GM12878 (cell line): ENCODE results near the gene ZNF592. TPM values are rescaled to one million over a fixed set of nuclear protein-coding genes. Genes with fewer than 3 reads are reported as not detected.

Source experiments
- ATAC-seq: fragments of 200-7000 bp; cut with Tn5 transposase; 3 replicates; pipeline ENCODE4 v1.9.1; 2020; ENCODE audit warnings: mild to moderate bottlenecking, moderate library complexity
- BruUV-seq: library from RNA; stranded (reverse); fragments of 400-500 nt; replicated peaks from 2 replicates; lab custom pipeline; 2021; lab: Mats Ljungman, UMichigan
- CTCF ChIA-PET: fragments of 300-600 bp; sonication (Branson Sonifier 250); formaldehyde crosslinking; extraction: SDS; loops from one replicate; lab custom pipeline; 2021; ENCODE audit warnings: inconsistent platforms; lab: Yijun Ruan, JAX
- POLR2A ChIA-PET: fragments of 350-600 bp; formaldehyde crosslinking; extraction: SDS; loops from one replicate; lab custom pipeline; 2021; ENCODE audit warnings: inconsistent platforms; lab: Charles Lee
- RAD21 ChIA-PET: fragments of 300-600 bp; sonication (Branson Sonifier 250); formaldehyde crosslinking; loops from one replicate; lab custom pipeline; 2023; ENCODE audit warnings: antibody characterized with exemption; ENCODE audit not compliant: unreplicated experiment; lab: Charles Lee
- SMC1A ChIA-PET: fragments of 300-600 bp; sonication (Branson Sonifier 250); formaldehyde crosslinking; loops from one replicate; lab custom pipeline; 2023; ENCODE audit not compliant: unreplicated experiment, uncharacterized antibody; lab: Charles Lee
- DNase-seq: peaks from one replicate; pipeline ENCODE4 v3.0.0-alpha.2; 2011; ENCODE audit warnings: low read depth, low spot score
- FAIRE-seq: peaks from 3 replicates; lab custom pipeline; 2011; peaks lifted over from hg19 to GRCh38; lab: Jason Lieb, UNC
- H2AFZ ChIP-seq: 2 replicates; pipeline ENCODE4 v1.6.0; 2011; ENCODE audit warnings: low read depth, low read length, control low read depth; ENCODE audit not compliant: control insufficient read depth
- H3K27ac ChIP-seq: 2 replicates; pipeline ENCODE4 v1.5.1; 2011; ENCODE audit warnings: control low read depth; ENCODE audit not compliant: control insufficient read depth, insufficient read depth
- H3K27me3 ChIP-seq, 2 experiments: replicated peaks in 1 of 2; 2 replicates each; pipeline versions ENCODE4 v1.6.0 to v1.6.1; 2011; ENCODE audit warnings: low read length in 1 of 2; ENCODE audit not compliant: control insufficient read depth in 2 of 2, insufficient read depth in 2 of 2
- H3K36me3 ChIP-seq, 2 experiments: 2 replicates each; pipeline ENCODE4 v1.5.1; 2011; ENCODE audit warnings: low read length in 1 of 2; ENCODE audit not compliant: control insufficient read depth in 2 of 2, insufficient read depth in 2 of 2
- H3K4me1 ChIP-seq: 2 replicates; pipeline ENCODE4 v1.6.1; 2011; ENCODE audit warnings: mild to moderate bottlenecking, low read length, moderate library complexity, mixed read lengths; ENCODE audit not compliant: control insufficient read depth, insufficient read depth
- H3K4me2 ChIP-seq: 2 replicates; pipeline ENCODE4 v1.6.0; 2011; ENCODE audit warnings: control low read depth; ENCODE audit not compliant: control insufficient read depth, insufficient read depth
- H3K4me3 ChIP-seq: fragments of 200-600 bp; sonication (generic); 2 replicates; pipeline ENCODE4 v1.5.1; 2016
- H3K79me2 ChIP-seq: 2 replicates; pipeline ENCODE4 v1.6.0; 2011; ENCODE audit warnings: low read length; ENCODE audit not compliant: control insufficient read depth, insufficient read depth
- H3K9ac ChIP-seq: 2 replicates; pipeline ENCODE4 v1.8.0; 2011; ENCODE audit warnings: low read length, control low read depth, mixed read lengths; ENCODE audit not compliant: control insufficient read depth, insufficient read depth
- H3K9me3 ChIP-seq: replicated peaks from 3 replicates; pipeline ENCODE4 v1.5.1; 2011; ENCODE audit warnings: mild to moderate bottlenecking, low read length; ENCODE audit not compliant: control insufficient read depth, insufficient read depth
- H4K20me1 ChIP-seq: 2 replicates; pipeline ENCODE4 v1.6.0; 2011; ENCODE audit not compliant: control insufficient read depth, insufficient read depth
- CTCF ChIP-seq, 3 experiments: IDR thresholded peaks in 2 of 3; conservative IDR thresholded peaks in 1 of 3; 2 replicates each; pipeline ENCODE4 v1.5.1; 2011; ENCODE audit warnings: low read depth in 3 of 3, low read length in 3 of 3, mild to moderate bottlenecking in 3 of 3, control low read depth in 2 of 3, moderate library complexity in 2 of 3, inconsistent platforms in 1 of 3, mixed read lengths in 1 of 3; ENCODE audit not compliant: control insufficient read depth in 2 of 3, insufficient read depth in 1 of 3; ENCODE audit errors: extremely low read depth in 1 of 3
- RAD21 ChIP-seq: IDR thresholded peaks from 2 replicates; pipeline ENCODE4 v1.6.1; 2011; ENCODE audit warnings: mild to moderate bottlenecking, low read depth, low read length, moderate library complexity; ENCODE audit not compliant: insufficient read depth
- WGBS: methylation state at CpG from one replicate; pipeline ENCODE4 v1.1.6; 2016; ENCODE audit warnings: low lambda C conversion rate; ENCODE audit not compliant: insufficient replicate concordance, insufficient coverage; ENCODE audit errors: missing lambda C conversion rate; 5-methylcytosine and 5-hydroxymethylcytosine counted together
- in situ Hi-C: fragments of 300-500 bp; cut with MboI; formaldehyde crosslinking; loops from 9 replicates; pipeline ENCODE4 v1.14.3; 2018; ENCODE audit warnings: mixed read lengths
- intact Hi-C: fragments of 100-400 bp; cut with micrococcal nuclease; formaldehyde crosslinking; loops from one replicate; pipeline ENCODE4 v1.14.2; 2022; ENCODE audit not compliant: unreplicated experiment
- polyA plus RNA-seq, 11 experiments: library from polyadenylated mRNA; depleted of rRNA in 4 of 11; unstranded in 6 of 11; stranded (reverse) in 5 of 11; fragments of >200 nt; fragmentation: Nextera tagmentation in 4 of 11; fragmentation: Illumina TruSeq in 1 of 11; extraction: Ambion mirVana in 4 of 11; extraction: Trizol in 1 of 11; gene quantifications; 1 replicate in 1 of 11; 2 replicates in 10 of 11; pipeline versions ENCODE4 v1.2.1 to v1.2.3, GENCODE V29; 2011 to 2016; ENCODE audit warnings: inconsistent platforms in 2 of 11, missing spikeins in 2 of 11, low read depth in 1 of 11
- total RNA-seq, 4 experiments: library from RNA; depleted of rRNA in 3 of 4; stranded (reverse); fragments of >200 nt in 3 of 4; fragmentation: Illumina TruSeq in 1 of 4; extraction: Trizol in 1 of 4; gene quantifications; 2 replicates each; pipeline versions ENCODE4 v1.2.1 to v1.2.3, GENCODE V29; 2013 to 2021

Gene ZNF592
- total and polyA plus RNA-seq, 10 of the 15 experiments (the other 5 are each of a cell fraction or from before 2014, with no cell fraction given), result 0.95 to 23.7 (median 8.6) TPM

GRCh38 chr15:84821501-84822021 lies 73.2 kb downstream of the ZNF592 start:
- H3K27ac ChIP-seq, result no peak overlapping the region
- POLR2A ChIA-PET, result no interaction called here
- no peaks in the 10 kb centered on the region; a peak in 1 of 4 replicates for H3K27me3 ChIP-seq
- no peak for DNase-seq
- no peak for TF ChIP-seq RAD21
- peak in 2 of 3 experiments; percentile 23 to 44; a peak in 3 of 6 replicates for TF ChIP-seq CTCF (IDR thresholded peaks at IDR 0.05 in 2 of 3, conservative IDR thresholded peaks at IDR 0.05 in 1 of 3; ENCODE audit: control insufficient read depth in 2 of 3, extremely low read depth in 1 of 3, insufficient read depth in 1 of 3, low read depth in 3 of 3, low read length in 3 of 3)
- no peaks in the 10 kb centered on the region for H3K36me3 ChIP-seq
- H3K79me2 ChIP-seq, result no peaks in the 10 kb centered on the region
- WGBS, result 29% methylated on average over 8 of the region's 8 CpGs
- RAD21 ChIA-PET, result interaction anchor here (0.6 to 2.4 kb wide), 10 partner anchors 67 to 234 kb away, joined by 3 to 10 read pairs (median 3); partner anchors contain the start of genes SEC11A and ZSCAN2
- BruUV-seq, result no TSS peak
- no peak overlapping the region for H3K4me2 ChIP-seq
- H3K9me3 ChIP-seq, result no peaks in the 10 kb centered on the region
- no peaks in the 10 kb centered on the region for H3K4me1 ChIP-seq
- no peak overlapping the region for H3K4me3 ChIP-seq
- 0 out of 3 replicates have a peak, but pooled peaks have one; percentile 23 for ATAC-seq
- no peak overlapping the region for H3K9ac ChIP-seq
- CTCF ChIA-PET, result interaction anchor here (0.6 to 3.0 kb wide), 19 partner anchors 9 to 250 kb away, joined by 3 to 28 read pairs (median 4); partner anchors contain the start of genes WDR73 and ZSCAN2
- H4K20me1 ChIP-seq, result no peaks in the 10 kb centered on the region
- H2AFZ ChIP-seq, result no peak overlapping the region
- FAIRE-seq, result no peak
- in situ Hi-C loops, result no loop called here
- SMC1A ChIA-PET, result interaction anchor here (1.0 to 2.1 kb wide), 5 partner anchors 11 to 233 kb away, joined by 3 to 15 read pairs (median 3); partner anchors contain the start of gene WDR73
- intact Hi-C loops, result no loop called here
